HUES64 (cell line): ENCODE results near the gene AWAT2.
"Not testable (repeated sequence)": the region's sequence is repeated elsewhere in the genome, so short reads cannot be mapped to it uniquely, and the experiment has no call there.

Experiments
- H3K27ac ChIP-seq: 2 replicates; pipeline ENCODE4 v1.7.0; 2013; ENCODE audit warnings: low read depth, low read length, inconsistent platforms
- H3K27me3 ChIP-seq: 2 replicates; pipeline ENCODE4 v1.6.1; 2013; ENCODE audit warnings: mild to moderate bottlenecking, low read length; ENCODE audit not compliant: insufficient read depth
- H3K36me3 ChIP-seq: 2 replicates; pipeline ENCODE4 v1.6.1; 2013; ENCODE audit warnings: mild to moderate bottlenecking, low read length; ENCODE audit not compliant: insufficient read depth
- H3K4me1 ChIP-seq: 2 replicates; pipeline ENCODE4 v1.6.1; 2013; ENCODE audit warnings: mild to moderate bottlenecking, low read length, moderate library complexity; ENCODE audit not compliant: insufficient read depth
- H3K4me3 ChIP-seq: 2 replicates; pipeline ENCODE4 v1.5.1; 2013; ENCODE audit warnings: mild to moderate bottlenecking, low read length, moderate library complexity
- H3K9ac ChIP-seq: 2 replicates; pipeline ENCODE4 v1.6.1; 2013; ENCODE audit warnings: mild to moderate bottlenecking, low read depth, low read length
- H3K9me3 ChIP-seq: 2 replicates; pipeline ENCODE4 v1.6.1; 2013; ENCODE audit warnings: low read depth, low read length; ENCODE audit not compliant: insufficient read depth
- WGBS: fragments of 150-250, 120-280 bp; methylation state at CpG from one replicate; pipeline ENCODE4 v1.1.7; 2013; ENCODE audit warnings: missing lambda C conversion rate; 5-methylcytosine and 5-hydroxymethylcytosine counted together

The AWAT2 gene

GRCh38 chrX:70016513-70016912 lies 33.2 kb downstream of the AWAT2 start:
- no peak overlapping the region for H3K27ac ChIP-seq
- H3K4me3 ChIP-seq, result no peak overlapping the region
- H3K9ac ChIP-seq, result no peak overlapping the region
- no peaks in the 10 kb centered on the region for H3K36me3 ChIP-seq
- H3K4me1 ChIP-seq, result no peaks in the 10 kb centered on the region
- H3K9me3 ChIP-seq, result no peaks in the 10 kb centered on the region
- WGBS, result 100% methylated on average over 1 of the region's 2 CpGs
- no peaks in the 10 kb centered on the region for H3K27me3 ChIP-seq

- Histone ChIP-seq H3K9ac (no peak overlapping the region), H3K9me3 (no peaks in the 10 kb centered on the region), H3K36me3 (no peaks in the 10 kb centered on the region), H3K4me3 (no peak overlapping the region), H3K27me3 (no peaks in the 10 kb centered on the region), H3K27ac (no peak overlapping the region), H3K4me1 (no peaks in the 10 kb centered on the region)
- 87% methylated on average over 5 of the region's 5 CpGs for WGBS
These were observed 36.0 kb downstream of the AWAT2 start for GRCh38 chrX:70013466-70014381.

GRCh38 chrX:70012756-70013155 lies 37.0 kb downstream of the AWAT2 start:
- Histone ChIP-seq H3K27ac (no peak overlapping the region), H3K4me3 (no peak overlapping the region), H3K9me3 (no peaks in the 10 kb centered on the region), H3K4me1 (no peaks in the 10 kb centered on the region), H3K27me3 (no peaks in the 10 kb centered on the region), H3K9ac (no peak overlapping the region), H3K36me3 (no peaks in the 10 kb centered on the region)
- WGBS, result 80% methylated on average over 4 of the region's 4 CpGs

DNA sequence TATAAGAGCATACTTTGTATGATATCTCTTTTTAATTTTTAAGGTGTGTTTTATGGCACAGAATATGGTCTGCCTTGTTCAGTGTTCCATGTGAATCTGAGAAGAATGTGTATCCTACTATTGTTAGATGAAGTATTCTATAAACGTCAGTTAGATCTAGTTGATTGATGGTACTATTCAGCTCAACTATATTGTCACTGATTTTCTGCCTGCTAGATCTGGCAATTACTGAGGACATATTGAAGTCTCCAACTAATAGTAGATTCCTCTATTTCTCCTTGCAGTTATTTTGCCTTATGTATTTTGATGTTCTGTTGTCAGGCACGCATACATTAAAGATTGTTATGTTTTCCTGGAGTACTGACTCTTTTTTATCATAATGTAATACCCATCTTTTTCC lies 39.8 kb downstream of the AWAT2 start:
- Histone ChIP-seq H3K9me3 (no peaks in the 10 kb centered on the region), H3K9ac (no peak overlapping the region), H3K4me1 (no peaks in the 10 kb centered on the region), H3K27ac (no peak overlapping the region), H3K27me3 (no peaks in the 10 kb centered on the region), H3K36me3 (no peaks in the 10 kb centered on the region), H3K4me3 (no peak overlapping the region)
- whole genome bisulfite sequencing, result 86% methylated on average over 1 of the region's 2 CpGs

GRCh38 chrX:70009049-70009448 lies 40.7 kb downstream of the AWAT2 start:
- Histone ChIP-seq H3K4me1 (no peaks in the 10 kb centered on the region), H3K9ac (no peak overlapping the region), H3K9me3 (no peaks in the 10 kb centered on the region), H3K4me3 (no peak overlapping the region), H3K36me3 (no peaks in the 10 kb centered on the region), H3K27ac (no peak overlapping the region), H3K27me3 (no peaks in the 10 kb centered on the region)

DNA sequence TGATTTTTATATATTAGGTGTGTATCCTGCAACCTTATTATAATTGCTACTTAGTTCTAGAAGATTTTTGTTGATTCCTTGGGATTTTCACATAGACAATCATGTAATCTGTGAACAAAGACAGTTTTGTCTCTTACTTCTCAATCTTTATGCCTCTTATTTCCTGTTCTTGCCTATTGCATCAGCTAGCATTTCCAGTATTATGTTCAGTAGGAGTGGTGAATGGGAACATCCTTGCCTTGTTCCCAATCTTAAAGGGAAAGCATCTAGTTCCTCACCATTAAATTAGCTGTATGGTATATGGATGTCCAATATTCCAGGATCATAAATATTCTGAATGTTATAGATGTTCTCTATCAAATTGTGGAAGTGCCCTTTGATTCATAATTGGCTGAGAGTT lies 41.8 kb downstream of the AWAT2 start:
- no peaks in the 10 kb centered on the region for H3K4me1 ChIP-seq
- no peaks in the 10 kb centered on the region for H3K27me3 ChIP-seq
- H3K4me3 ChIP-seq, result no peak overlapping the region
- no peaks in the 10 kb centered on the region for H3K36me3 ChIP-seq
- H3K9me3 ChIP-seq, result no peaks in the 10 kb centered on the region
- no peak overlapping the region for H3K9ac ChIP-seq
- no peak overlapping the region for H3K27ac ChIP-seq

- no peaks in the 10 kb centered on the region for H3K9me3 ChIP-seq
- H3K4me1 ChIP-seq, result no peaks in the 10 kb centered on the region
- 93% methylated on average over 3 of the region's 3 CpGs for WGBS
- no peak overlapping the region for H3K9ac ChIP-seq
- H3K4me3 ChIP-seq, result no peak overlapping the region
- H3K27me3 ChIP-seq, result no peaks in the 10 kb centered on the region
- H3K27ac ChIP-seq, result no peak overlapping the region
- no peaks in the 10 kb centered on the region for H3K36me3 ChIP-seq
These were observed 47.9 kb downstream of the AWAT2 start for GRCh38 chrX:70001708-70002341.

GRCh38 chrX:70001269-70001668 lies 48.5 kb downstream of the AWAT2 start:
- Histone ChIP-seq H3K4me1 (no peaks in the 10 kb centered on the region), H3K27me3 (no peaks in the 10 kb centered on the region), H3K4me3 (no peak overlapping the region), H3K9ac (no peak overlapping the region), H3K9me3 (no peaks in the 10 kb centered on the region), H3K36me3 (no peaks in the 10 kb centered on the region), H3K27ac (no peak overlapping the region)
- 100% methylated on average over 2 of the region's 2 CpGs for WGBS

- H3K27ac ChIP-seq, H3K27me3 ChIP-seq, H3K9me3 ChIP-seq, H3K9ac ChIP-seq, H3K36me3 ChIP-seq, H3K4me3 ChIP-seq, H3K4me1 ChIP-seq: not testable (repeated sequence)
These were observed 51.4 kb downstream of the AWAT2 start for GRCh38 chrX:69998299-69998698.

DNA sequence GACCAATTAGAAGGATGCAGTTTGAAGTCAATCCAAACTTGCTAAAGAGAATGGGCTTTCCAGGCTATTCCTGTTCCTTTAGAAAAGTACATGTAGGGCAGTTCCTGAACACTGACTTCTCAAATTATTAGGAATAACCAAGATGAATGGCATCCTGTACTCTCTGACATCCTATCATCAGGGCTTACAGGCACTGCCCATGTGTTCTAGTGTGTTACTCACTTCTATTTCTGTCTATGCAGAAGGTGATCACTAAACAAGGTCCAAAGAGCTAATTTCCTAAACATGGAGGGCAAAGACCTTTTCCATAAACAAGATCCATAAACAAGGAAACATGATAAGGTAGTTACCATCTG lies 53.6 kb downstream of the AWAT2 start:
- Histone ChIP-seq H3K4me1 (no peaks in the 10 kb centered on the region), H3K27me3 (no peaks in the 10 kb centered on the region), H3K9ac (no peak overlapping the region), H3K9me3 (no peaks in the 10 kb centered on the region), H3K4me3 (no peak overlapping the region), H3K36me3 (no peaks in the 10 kb centered on the region), H3K27ac (no peak overlapping the region)

DNA sequence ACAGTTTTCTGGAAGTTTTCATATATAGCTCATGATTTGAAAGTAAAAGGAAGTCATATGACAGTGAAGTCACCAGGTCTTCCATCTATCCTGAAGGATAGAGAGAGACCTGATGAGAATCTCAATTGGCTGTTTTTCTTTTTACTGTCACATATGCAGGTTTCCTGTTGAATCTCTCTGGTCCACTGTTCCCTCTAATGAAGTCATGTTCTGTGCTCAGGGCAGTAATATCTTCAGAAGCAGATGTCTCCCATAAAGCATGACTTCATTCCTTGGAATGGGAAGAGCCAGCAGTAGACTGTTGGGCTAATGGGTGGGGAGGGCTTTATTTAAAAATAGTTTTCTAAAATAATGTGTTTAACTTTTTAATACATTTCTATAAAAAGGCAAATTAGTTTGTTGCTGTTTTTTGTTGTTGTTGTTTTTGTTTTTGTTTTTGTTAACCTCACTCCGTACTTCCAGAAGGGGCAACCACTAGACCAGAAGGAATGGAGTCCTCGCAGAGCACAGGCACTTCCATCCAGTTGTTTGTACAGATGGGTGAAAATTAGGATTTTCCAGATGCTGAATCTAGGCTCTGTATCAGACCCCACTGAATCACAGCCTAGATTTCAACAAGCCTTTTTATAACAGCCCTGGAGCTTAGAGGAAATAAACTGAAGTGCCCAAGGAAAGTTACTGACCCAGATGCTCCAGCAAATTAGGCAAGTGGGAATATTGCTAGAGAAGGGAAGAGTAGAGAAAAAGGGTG lies 54.2 kb downstream of the AWAT2 start:
- H3K4me1 ChIP-seq, result no peaks in the 10 kb centered on the region
- H3K9ac ChIP-seq, result no peak overlapping the region
- H3K36me3 ChIP-seq, result no peaks in the 10 kb centered on the region
- 92% methylated on average over 1 of the region's 2 CpGs for WGBS
- H3K27me3 ChIP-seq, result no peaks in the 10 kb centered on the region
- no peak overlapping the region for H3K27ac ChIP-seq
- no peaks in the 10 kb centered on the region for H3K9me3 ChIP-seq
- H3K4me3 ChIP-seq, result no peak overlapping the region
